Measurements from ENCODE around the gene GGT7.

GGT7 gene

DNA sequence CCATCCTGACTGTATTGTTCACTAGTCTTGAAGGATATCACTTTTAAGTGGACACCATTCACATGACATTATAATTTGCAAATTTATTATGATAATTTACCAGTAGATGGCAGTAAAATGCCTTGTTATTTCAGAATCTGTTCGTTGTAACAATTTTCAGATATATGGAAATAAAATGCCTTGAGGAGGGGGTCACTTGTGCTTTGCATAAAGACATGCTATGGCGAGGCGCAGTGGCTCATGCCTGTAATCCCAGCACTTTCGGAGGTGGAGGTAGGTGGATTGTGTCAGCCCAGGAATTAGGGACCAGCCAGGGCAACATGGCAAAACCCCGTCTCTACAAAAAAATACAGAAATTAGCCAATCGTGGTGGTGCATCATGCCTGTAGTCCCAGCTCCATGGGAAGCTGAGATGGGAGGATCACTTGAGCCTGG is 38.2 kb downstream of the GGT7 start:
- POLR2A ChIA-PET = no interaction called here
- CTCF ChIA-PET = interaction anchor here (0.6 to 1.1 kb wide), 9 partner anchors 12 to 631 kb away, joined by 3 to 4 read pairs (median 3); no protein-coding TSS in a partner anchor
- TF ChIP-seq ZNF571 (tag by site-specific recombination; IDR thresholded peaks at IDR 0.05) (no peak), ZNF654 (tag by site-specific recombination; IDR thresholded peaks at IDR 0.05; ENCODE audit: low read depth) (peak; percentile 85)

DNA sequence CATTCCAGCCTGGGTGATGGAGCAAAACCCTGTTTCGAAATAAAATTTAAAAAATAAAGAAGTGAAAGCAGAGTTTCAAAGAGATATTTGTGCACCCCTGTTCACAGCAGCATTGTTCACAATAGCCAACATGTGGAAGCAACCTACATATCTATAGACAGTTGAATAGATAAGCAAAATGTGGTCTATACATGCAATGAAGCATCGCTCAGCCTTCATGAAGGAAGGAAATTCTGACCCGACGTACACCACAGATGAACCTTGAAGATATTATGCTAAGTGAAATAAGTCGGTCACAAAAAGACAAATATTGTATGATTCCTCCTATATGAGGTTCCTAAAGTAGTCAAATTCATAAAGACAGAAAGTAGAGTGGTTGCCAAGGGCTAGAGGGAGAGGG is 40.7 kb downstream of the GGT7 start:
- ChIA-PET CTCF (interaction anchor here (0.7 kb wide), 1 partner anchor 716 kb away, joined by 5 read pairs; no protein-coding TSS in a partner anchor), POLR2A (no interaction called here)
- no peaks in the 10 kb centered on the region for H3K4me1 ChIP-seq (ENCODE audit: control insufficient read depth, insufficient read depth, low read length)
- H3K36me3 ChIP-seq (ENCODE audit: control insufficient read depth in 2 of 2, insufficient read depth in 1 of 2, low read length in 2 of 2) = no peaks in the 10 kb centered on the region
- no peaks in the 10 kb centered on the region for H3K9me3 ChIP-seq (ENCODE audit: control insufficient read depth, insufficient read depth, low read depth, low read length)
- H3K4me3 ChIP-seq (ENCODE audit: low read depth, low read length) = no peak overlapping the region
- no peak overlapping the region for H3K27ac ChIP-seq (ENCODE audit: extremely low read depth, low read depth, low read length)
- TF ChIP-seq ZNF19 (tag by site-specific recombination; IDR thresholded peaks at IDR 0.05; ENCODE audit: low read depth) (no peak), SP3 (tag by site-specific recombination; IDR thresholded peaks at IDR 0.05) (no peak), OSR2 (tag by site-specific recombination; IDR thresholded peaks at IDR 0.05) (no peak), BCL11B (tag by site-specific recombination; IDR thresholded peaks at IDR 0.05; ENCODE audit: low read depth) (no peak), ZNF677 (tag by site-specific recombination; IDR thresholded peaks at IDR 0.05) (no peak), ZNF174 (tag by site-specific recombination; IDR thresholded peaks at IDR 0.05) (no peak), ZNF791 (tag by site-specific recombination; IDR thresholded peaks at IDR 0.05) (no peak), ZNF777 (tag by site-specific recombination; IDR thresholded peaks at IDR 0.05; ENCODE audit: borderline replicate concordance) (no peak), ZNF140 (tag by site-specific recombination; IDR thresholded peaks at IDR 0.05) (no peak)
- TF ChIP-seq, protein P1, sequence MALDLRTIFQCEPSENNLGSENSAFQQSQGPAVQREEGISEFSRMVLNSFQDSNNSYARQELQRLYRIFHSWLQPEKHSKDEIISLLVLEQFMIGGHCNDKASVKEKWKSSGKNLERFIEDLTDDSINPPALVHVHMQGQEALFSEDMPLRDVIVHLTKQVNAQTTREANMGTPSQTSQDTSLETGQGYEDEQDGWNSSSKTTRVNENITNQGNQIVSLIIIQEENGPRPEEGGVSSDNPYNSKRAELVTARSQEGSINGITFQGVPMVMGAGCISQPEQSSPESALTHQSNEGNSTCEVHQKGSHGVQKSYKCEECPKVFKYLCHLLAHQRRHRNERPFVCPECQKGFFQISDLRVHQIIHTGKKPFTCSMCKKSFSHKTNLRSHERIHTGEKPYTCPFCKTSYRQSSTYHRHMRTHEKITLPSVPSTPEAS (tag by site-specific recombination; IDR thresholded peaks at IDR 0.05) = no peak
- TF ChIP-seq, protein P2, sequence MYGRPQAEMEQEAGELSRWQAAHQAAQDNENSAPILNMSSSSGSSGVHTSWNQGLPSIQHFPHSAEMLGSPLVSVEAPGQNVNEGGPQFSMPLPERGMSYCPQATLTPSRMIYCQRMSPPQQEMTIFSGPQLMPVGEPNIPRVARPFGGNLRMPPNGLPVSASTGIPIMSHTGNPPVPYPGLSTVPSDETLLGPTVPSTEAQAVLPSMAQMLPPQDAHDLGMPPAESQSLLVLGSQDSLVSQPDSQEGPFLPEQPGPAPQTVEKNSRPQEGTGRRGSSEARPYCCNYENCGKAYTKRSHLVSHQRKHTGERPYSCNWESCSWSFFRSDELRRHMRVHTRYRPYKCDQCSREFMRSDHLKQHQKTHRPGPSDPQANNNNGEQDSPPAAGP (tag by site-specific recombination; IDR thresholded peaks at IDR 0.05) = no peak
- TF ChIP-seq, protein P3, sequence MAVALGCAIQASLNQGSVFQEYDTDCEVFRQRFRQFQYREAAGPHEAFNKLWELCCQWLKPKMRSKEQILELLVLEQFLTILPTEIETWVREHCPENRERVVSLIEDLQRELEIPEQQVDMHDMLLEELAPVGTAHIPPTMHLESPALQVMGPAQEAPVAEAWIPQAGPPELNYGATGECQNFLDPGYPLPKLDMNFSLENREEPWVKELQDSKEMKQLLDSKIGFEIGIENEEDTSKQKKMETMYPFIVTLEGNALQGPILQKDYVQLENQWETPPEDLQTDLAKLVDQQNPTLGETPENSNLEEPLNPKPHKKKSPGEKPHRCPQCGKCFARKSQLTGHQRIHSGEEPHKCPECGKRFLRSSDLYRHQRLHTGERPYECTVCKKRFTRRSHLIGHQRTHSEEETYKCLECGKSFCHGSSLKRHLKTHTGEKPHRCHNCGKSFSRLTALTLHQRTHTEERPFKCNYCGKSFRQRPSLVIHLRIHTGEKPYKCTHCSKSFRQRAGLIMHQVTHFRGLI (tag by site-specific recombination; IDR thresholded peaks at IDR 0.05) = no peak
- TF ChIP-seq, protein P4, sequence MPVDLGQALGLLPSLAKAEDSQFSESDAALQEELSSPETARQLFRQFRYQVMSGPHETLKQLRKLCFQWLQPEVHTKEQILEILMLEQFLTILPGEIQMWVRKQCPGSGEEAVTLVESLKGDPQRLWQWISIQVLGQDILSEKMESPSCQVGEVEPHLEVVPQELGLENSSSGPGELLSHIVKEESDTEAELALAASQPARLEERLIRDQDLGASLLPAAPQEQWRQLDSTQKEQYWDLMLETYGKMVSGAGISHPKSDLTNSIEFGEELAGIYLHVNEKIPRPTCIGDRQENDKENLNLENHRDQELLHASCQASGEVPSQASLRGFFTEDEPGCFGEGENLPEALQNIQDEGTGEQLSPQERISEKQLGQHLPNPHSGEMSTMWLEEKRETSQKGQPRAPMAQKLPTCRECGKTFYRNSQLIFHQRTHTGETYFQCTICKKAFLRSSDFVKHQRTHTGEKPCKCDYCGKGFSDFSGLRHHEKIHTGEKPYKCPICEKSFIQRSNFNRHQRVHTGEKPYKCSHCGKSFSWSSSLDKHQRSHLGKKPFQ (tag by site-specific recombination; IDR thresholded peaks at IDR 0.05) = no peak

More for the DNA sequence above, 38.2 kb downstream of the GGT7 start:
- Histone ChIP-seq H3K27ac (ENCODE audit: extremely low read depth, low read depth, low read length) (no peak overlapping the region), H3K4me3 (ENCODE audit: low read depth, low read length) (0 out of 2 replicates have a peak overlapping the region, but pooled peaks have one; percentile 4), H3K9me3 (ENCODE audit: control insufficient read depth, insufficient read depth, low read depth, low read length) (no peaks in the 10 kb centered on the region), H3K4me1 (ENCODE audit: control insufficient read depth, insufficient read depth, low read length) (no peaks in the 10 kb centered on the region), H3K36me3 (ENCODE audit: control insufficient read depth in 2 of 2, insufficient read depth in 1 of 2, low read length in 2 of 2) (no peaks in the 10 kb centered on the region)

DNA sequence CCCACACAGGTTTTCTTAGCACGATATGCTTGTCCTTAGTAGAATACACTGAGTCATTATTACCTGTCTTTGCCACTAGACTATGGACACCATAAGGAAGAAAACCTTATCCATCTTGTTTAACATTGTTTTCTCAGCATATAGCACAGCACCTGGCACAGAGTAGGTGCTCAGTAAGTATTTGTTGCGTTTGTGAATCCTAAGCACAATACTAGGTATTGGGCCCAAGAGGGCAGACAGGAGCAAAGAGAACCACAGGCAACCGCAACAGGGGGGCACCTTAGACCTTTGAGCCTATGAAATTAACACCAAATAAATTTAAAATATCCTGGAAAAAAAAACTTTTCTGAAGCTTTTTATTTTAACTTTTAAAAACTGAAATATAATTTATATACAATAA is 43.5 kb downstream of the GGT7 start:
- TF ChIP-seq GLI2 (tag by site-specific recombination; IDR thresholded peaks at IDR 0.05; ENCODE audit: borderline replicate concordance, low read depth) (no peak), ZNF768 (tag by site-specific recombination; IDR thresholded peaks at IDR 0.05) (no peak), OSR2 (tag by site-specific recombination; IDR thresholded peaks at IDR 0.05) (no peak), ZNF138 (tag by site-specific recombination; IDR thresholded peaks at IDR 0.05; ENCODE audit: borderline replicate concordance) (no peak), ZNF302 (tag by site-specific recombination; IDR thresholded peaks at IDR 0.05; ENCODE audit: low read depth) (no peak), ZNF664 (tag by site-specific recombination; IDR thresholded peaks at IDR 0.05) (peak; percentile 77)
- Histone ChIP-seq H3K4me1 (ENCODE audit: control insufficient read depth, insufficient read depth, low read length) (no peaks in the 10 kb centered on the region), H3K9me3 (ENCODE audit: control insufficient read depth, insufficient read depth, low read depth, low read length) (no peaks in the 10 kb centered on the region), H3K27ac (ENCODE audit: extremely low read depth, low read depth, low read length) (no peak overlapping the region), H3K36me3 (ENCODE audit: control insufficient read depth in 2 of 2, insufficient read depth in 1 of 2, low read length in 2 of 2) (no peaks in the 10 kb centered on the region), H3K4me3 (ENCODE audit: low read depth, low read length) (no peak overlapping the region)
- CTCF ChIA-PET = interaction anchor here (0.7 kb wide), 1 partner anchor 807 kb away, joined by 4 read pairs; no protein-coding TSS in a partner anchor
- POLR2A ChIA-PET = no interaction called here

Data from HEK293 (cell line).